Measurements from ENCODE around the gene HRCT1.

Gene HRCT1

GRCh38 chr9:35920051-35920620, 14.1 kb downstream of the HRCT1 start:
- no peak for DNase-seq (ENCODE audit: extremely low read depth, low read depth)
- TF ChIP-seq CTCF (IDR thresholded peaks at IDR 0.05; ENCODE audit: low read depth, low read length), result no peak

GRCh38 chr9:35923598-35923926, 17.6 kb downstream of the HRCT1 start:
- DNase-seq (ENCODE audit: extremely low read depth, low read depth), result no peak
- TF ChIP-seq CTCF (IDR thresholded peaks at IDR 0.05; ENCODE audit: low read depth, low read length), result no peak

GRCh38 chr9:35923927-35924763, 18.1 kb downstream of the HRCT1 start:
- TF ChIP-seq CTCF (IDR thresholded peaks at IDR 0.05; ENCODE audit: low read depth, low read length), result no peak
- DNase-seq (ENCODE audit: extremely low read depth, low read depth), result peak; percentile 77

GRCh38 chr9:35928591-35929452, 22.8 kb downstream of the HRCT1 start:
- DNase-seq (ENCODE audit: extremely low read depth, low read depth), result no peak
- no peak for TF ChIP-seq CTCF (IDR thresholded peaks at IDR 0.05; ENCODE audit: low read depth, low read length)

- no peak for DNase-seq (ENCODE audit: extremely low read depth, low read depth)
- no peak for TF ChIP-seq CTCF (IDR thresholded peaks at IDR 0.05; ENCODE audit: low read depth, low read length)
Measured at GRCh38 chr9:35929453-35929718, 23.4 kb downstream of the HRCT1 start.

- no peak for TF ChIP-seq CTCF (IDR thresholded peaks at IDR 0.05; ENCODE audit: low read depth, low read length)
- DNase-seq (ENCODE audit: extremely low read depth, low read depth), result no peak
Measured at GRCh38 chr9:35930521-35930920, 24.5 kb downstream of the HRCT1 start.

- no peak for DNase-seq (ENCODE audit: extremely low read depth, low read depth)
- no peak for TF ChIP-seq CTCF (IDR thresholded peaks at IDR 0.05; ENCODE audit: low read depth, low read length)
Measured at GRCh38 chr9:35930989-35931388, 25.0 kb downstream of the HRCT1 start.
